Measurements from ENCODE around the gene VKORC1L1. TPM values are rescaled to one million over a fixed set of nuclear protein-coding genes. Genes with fewer than 3 reads are reported as not detected.

VKORC1L1 gene
- 13.4 and 14.5 TPM in 2 replicates for total RNA-seq (2013; cell fraction: nucleolus; rRNA removed)
- total RNA-seq (2014; rRNA removed) (8.6 and 9.1 TPM in 2 replicates), total RNA-seq (2014; rRNA removed; fragmentation: Illumina TruSeq; extraction: Trizol) (7.8 and 8.0 TPM in 2 replicates), total RNA-seq (2021) (15.0 and 16.1 TPM in 2 replicates), polyA plus RNA-seq (2011; rRNA removed) (17.4 and 17.5 TPM in 2 replicates), polyA plus RNA-seq (2014; fragmentation: Illumina TruSeq; extraction: Trizol) (15.6 and 18.1 TPM in 2 replicates), polyA plus RNA-seq (2014; fragmentation: Nextera tagmentation; extraction: Ambion mirVana) (1 to 10 TPM; 3.3 to 4.7 TPM), polyA plus RNA-seq (2014; rRNA removed) (10.9 and 15.2 TPM in 2 replicates), polyA plus RNA-seq (2016; fragmentation: Nextera tagmentation; extraction: Ambion mirVana) (10 to 100 TPM in 1 of 2 experiments, 1 to 10 TPM in 1; 9.8 to 18.8 TPM), polyA minus RNA-seq (2011; rRNA and poly(A)+ RNA removed) (14.2 and 15.4 TPM in 2 replicates), Bru-seq, nascent RNA (percentile 70 among the genes with signal in this experiment), BruChase-seq, experiment 1, labeled RNA remaining after a 6-hour chase (percentile 79 among the genes with signal in this experiment), BruChase-seq, experiment 2, labeled RNA remaining after a 2-hour chase (percentile 82 among the genes with signal in this experiment)
- polyA plus RNA-seq (2011; ENCODE audit: low read depth), result 2.6 TPM
- polyA plus RNA-seq (2011; cell fraction: cytosol; rRNA removed), result 8.1 and 9.4 TPM in 2 replicates
- polyA plus RNA-seq (2011; cell fraction: nucleus; rRNA removed), result 3.0 and 3.4 TPM in 2 replicates
- polyA plus RNA-seq (2012), result 5.6 and 7.6 TPM in 2 replicates
- polyA minus RNA-seq (2011; cell fraction: cytosol; rRNA and poly(A)+ RNA removed), result 8.3 and 8.8 TPM in 2 replicates
- 1.3 and 3.8 TPM in 2 replicates for polyA minus RNA-seq (2011; cell fraction: nucleus; rRNA and poly(A)+ RNA removed)
- long read RNA-seq, experiment 1, full-length matches to known transcripts, result 1 of 1 reads
- long read RNA-seq, experiment 1, partial matches to known transcripts, result 0 of 1 reads
- long read RNA-seq, experiment 1, other reads (novel, unspliced or antisense), result 0 of 1 reads
- long read RNA-seq, experiment 2, full-length matches to known transcripts, result 1 of 14 reads
- long read RNA-seq, experiment 2, partial matches to known transcripts, result 0 of 14 reads
- long read RNA-seq, experiment 2, other reads (novel, unspliced or antisense), result 13 of 14 reads

DNA sequence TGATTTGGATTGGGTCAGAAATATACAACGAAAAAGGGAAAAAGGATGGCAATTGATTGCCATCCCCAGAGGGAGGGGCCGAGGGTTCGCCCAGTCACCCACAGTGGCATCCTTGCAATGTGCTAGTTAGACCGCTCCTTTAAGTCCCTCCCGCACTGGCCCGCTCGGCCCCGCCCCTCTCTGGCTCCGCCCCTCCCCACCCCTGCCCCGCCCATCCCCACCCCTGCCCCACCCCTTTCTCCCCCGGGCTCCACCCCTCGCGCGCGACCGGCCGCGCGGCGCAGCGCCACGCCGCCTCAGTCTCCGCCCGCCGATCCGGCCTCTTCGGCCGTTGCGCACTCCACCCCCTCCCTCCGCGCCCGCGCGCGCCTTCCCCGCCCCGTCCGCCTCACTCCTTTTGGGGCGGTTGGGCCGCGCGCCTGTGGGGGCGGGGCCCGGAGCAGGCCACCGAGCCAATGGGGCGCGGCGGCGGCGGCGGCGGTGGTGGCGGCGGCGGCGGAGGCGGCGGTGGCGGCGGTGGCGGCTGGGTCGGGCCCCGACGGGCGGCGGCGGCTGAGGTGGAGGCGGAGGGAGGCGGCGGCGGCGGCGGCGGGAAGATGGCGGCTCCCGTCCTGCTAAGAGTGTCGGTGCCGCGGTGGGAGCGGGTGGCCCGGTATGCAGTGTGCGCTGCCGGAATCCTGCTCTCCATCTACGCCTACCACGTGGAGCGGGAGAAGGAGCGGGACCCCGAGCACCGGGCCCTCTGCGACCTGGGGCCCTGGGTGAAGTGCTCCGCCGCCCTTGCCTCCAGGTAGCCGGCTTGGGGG lies at the start of gene VKORC1L1:
Gene VKORC1L1, plus strand, starts transcription at position 299 of the 806 bp plus-strand sequence. Its CDS starts 298 bp downstream, at position 597.
- Histone ChIP-seq H4K20me1 (ENCODE audit: control insufficient read depth, insufficient read depth) (no peaks in the 10 kb centered on the region), H3K36me3 (ENCODE audit: control insufficient read depth in 2 of 2, insufficient read depth in 2 of 2, low read length in 1 of 2) (no peaks in the 10 kb centered on the region; a peak in 1 of 4 replicates), H3K4me2 (ENCODE audit: control insufficient read depth, insufficient read depth) (peak within 1 kb of the TSS; percentile 62), H3K79me2 (ENCODE audit: control insufficient read depth, insufficient read depth, low read length) (peaks cover 16% of the 10 kb centered on the region), H3K9ac (ENCODE audit: control insufficient read depth, insufficient read depth, low read length) (peak within 1 kb of the TSS; percentile 64), H3K27me3 (replicated peaks in 1 of 2; ENCODE audit: control insufficient read depth in 2 of 2, insufficient read depth in 2 of 2, low read length in 1 of 2) (no peaks in the 10 kb centered on the region), H3K27ac (ENCODE audit: control insufficient read depth, insufficient read depth) (peak within 1 kb of the TSS; percentile 58), H2AFZ (ENCODE audit: control insufficient read depth, low read depth, low read length) (peak within 1 kb of the TSS; percentile 55), H3K9me3 (replicated peaks; ENCODE audit: control insufficient read depth, insufficient read depth, low read length) (no peaks in the 10 kb centered on the region), H3K4me1 (ENCODE audit: control insufficient read depth, insufficient read depth, low read length) (no peaks in the 10 kb centered on the region), H3K4me3 (peak within 1 kb of the TSS; percentile 94)
- intact Hi-C loops (cut with micrococcal nuclease; ENCODE audit: unreplicated experiment) (loop anchor here (10.0 kb wide), 1 partner anchor 112 kb away; the partner anchor contains the start of gene GUSB), in situ Hi-C loops (cut with MboI) (no loop called here)
- peak; percentile 52 for DNase-seq (ENCODE audit: low read depth, low spot score)
- whole genome bisulfite sequencing (ENCODE audit: insufficient coverage, insufficient replicate concordance, low lambda C conversion rate, missing lambda C conversion rate), result 0% methylated on average over 9 of the region's 94 CpGs
- ChIA-PET RAD21 (ENCODE audit: unreplicated experiment) (no interaction called here), SMC1A (ENCODE audit: uncharacterized antibody, unreplicated experiment) (no interaction called here), POLR2A (no interaction called here), CTCF (interaction anchor here (1.6 kb wide), 1 partner anchor 33 kb away, joined by 4 read pairs; no protein-coding TSS in a partner anchor)
- no peak for FAIRE-seq
- ATAC-seq, result peak; percentile 93
- BruUV-seq (replicated peaks), result no TSS peak
- TF ChIP-seq, protein P1, sequence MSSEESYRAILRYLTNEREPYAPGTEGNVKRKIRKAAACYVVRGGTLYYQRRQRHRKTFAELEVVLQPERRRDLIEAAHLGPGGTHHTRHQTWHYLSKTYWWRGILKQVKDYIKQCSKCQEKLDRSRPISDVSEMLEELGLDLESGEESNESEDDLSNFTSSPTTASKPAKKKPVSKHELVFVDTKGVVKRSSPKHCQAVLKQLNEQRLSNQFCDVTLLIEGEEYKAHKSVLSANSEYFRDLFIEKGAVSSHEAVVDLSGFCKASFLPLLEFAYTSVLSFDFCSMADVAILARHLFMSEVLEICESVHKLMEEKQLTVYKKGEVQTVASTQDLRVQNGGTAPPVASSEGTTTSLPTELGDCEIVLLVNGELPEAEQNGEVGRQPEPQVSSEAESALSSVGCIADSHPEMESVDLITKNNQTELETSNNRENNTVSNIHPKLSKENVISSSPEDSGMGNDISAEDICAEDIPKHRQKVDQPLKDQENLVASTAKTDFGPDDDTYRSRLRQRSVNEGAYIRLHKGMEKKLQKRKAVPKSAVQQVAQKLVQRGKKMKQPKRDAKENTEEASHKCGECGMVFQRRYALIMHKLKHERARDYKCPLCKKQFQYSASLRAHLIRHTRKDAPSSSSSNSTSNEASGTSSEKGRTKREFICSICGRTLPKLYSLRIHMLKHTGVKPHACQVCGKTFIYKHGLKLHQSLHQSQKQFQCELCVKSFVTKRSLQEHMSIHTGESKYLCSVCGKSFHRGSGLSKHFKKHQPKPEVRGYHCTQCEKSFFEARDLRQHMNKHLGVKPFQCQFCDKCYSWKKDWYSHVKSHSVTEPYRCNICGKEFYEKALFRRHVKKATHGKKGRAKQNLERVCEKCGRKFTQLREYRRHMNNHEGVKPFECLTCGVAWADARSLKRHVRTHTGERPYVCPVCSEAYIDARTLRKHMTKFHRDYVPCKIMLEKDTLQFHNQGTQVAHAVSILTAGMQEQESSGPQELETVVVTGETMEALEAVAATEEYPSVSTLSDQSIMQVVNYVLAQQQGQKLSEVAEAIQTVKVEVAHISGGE (CRISPR knock-in tag; IDR thresholded peaks at IDR 0.05), result no peak
- TF ChIP-seq KAT2A (conservative IDR thresholded peaks at IDR 0.05; ENCODE audit: control insufficient read depth, low read depth, low read length) (no peak), FOXM1 (IDR thresholded peaks at IDR 0.05; ENCODE audit: low read depth, low read length) (no peak), SIN3A (IDR thresholded peaks at IDR 0.05; ENCODE audit: low read depth, low read length) (no peak), DPF2 (IDR thresholded peaks at IDR 0.05) (peak; percentile 53; the same call in 1 of the 2 replicates), ZNF622 (IDR thresholded peaks at IDR 0.05) (no peak)
- TF ChIP-seq, protein P2, sequence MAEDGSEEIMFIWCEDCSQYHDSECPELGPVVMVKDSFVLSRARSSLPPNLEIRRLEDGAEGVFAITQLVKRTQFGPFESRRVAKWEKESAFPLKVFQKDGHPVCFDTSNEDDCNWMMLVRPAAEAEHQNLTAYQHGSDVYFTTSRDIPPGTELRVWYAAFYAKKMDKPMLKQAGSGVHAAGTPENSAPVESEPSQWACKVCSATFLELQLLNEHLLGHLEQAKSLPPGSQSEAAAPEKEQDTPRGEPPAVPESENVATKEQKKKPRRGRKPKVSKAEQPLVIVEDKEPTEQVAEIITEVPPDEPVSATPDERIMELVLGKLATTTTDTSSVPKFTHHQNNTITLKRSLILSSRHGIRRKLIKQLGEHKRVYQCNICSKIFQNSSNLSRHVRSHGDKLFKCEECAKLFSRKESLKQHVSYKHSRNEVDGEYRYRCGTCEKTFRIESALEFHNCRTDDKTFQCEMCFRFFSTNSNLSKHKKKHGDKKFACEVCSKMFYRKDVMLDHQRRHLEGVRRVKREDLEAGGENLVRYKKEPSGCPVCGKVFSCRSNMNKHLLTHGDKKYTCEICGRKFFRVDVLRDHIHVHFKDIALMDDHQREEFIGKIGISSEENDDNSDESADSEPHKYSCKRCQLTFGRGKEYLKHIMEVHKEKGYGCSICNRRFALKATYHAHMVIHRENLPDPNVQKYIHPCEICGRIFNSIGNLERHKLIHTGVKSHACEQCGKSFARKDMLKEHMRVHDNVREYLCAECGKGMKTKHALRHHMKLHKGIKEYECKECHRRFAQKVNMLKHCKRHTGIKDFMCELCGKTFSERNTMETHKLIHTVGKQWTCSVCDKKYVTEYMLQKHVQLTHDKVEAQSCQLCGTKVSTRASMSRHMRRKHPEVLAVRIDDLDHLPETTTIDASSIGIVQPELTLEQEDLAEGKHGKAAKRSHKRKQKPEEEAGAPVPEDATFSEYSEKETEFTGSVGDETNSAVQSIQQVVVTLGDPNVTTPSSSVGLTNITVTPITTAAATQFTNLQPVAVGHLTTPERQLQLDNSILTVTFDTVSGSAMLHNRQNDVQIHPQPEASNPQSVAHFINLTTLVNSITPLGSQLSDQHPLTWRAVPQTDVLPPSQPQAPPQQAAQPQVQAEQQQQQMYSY (CRISPR knock-in tag; IDR thresholded peaks at IDR 0.05), result no peak
- TF ChIP-seq, protein P3, sequence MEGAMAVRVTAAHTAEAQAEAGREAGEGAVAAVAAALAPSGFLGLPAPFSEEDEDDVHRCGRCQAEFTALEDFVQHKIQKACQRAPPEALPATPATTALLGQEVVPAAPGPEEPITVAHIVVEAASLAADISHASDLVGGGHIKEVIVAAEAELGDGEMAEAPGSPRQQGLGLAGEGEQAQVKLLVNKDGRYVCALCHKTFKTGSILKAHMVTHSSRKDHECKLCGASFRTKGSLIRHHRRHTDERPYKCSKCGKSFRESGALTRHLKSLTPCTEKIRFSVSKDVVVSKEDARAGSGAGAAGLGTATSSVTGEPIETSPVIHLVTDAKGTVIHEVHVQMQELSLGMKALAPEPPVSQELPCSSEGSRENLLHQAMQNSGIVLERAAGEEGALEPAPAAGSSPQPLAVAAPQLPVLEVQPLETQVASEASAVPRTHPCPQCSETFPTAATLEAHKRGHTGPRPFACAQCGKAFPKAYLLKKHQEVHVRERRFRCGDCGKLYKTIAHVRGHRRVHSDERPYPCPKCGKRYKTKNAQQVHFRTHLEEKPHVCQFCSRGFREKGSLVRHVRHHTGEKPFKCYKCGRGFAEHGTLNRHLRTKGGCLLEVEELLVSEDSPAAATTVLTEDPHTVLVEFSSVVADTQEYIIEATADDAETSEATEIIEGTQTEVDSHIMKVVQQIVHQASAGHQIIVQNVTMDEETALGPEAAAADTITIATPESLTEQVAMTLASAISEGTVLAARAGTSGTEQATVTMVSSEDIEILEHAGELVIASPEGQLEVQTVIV (IDR thresholded peaks at IDR 0.05; ENCODE audit: borderline replicate concordance, partially characterized antibody), result no peak
